ENCODE data around the gene CDC42BPA.
"Not testable (repeated sequence)": the region's sequence is repeated elsewhere in the genome, so short reads cannot be mapped to it uniquely, and the experiment has no call there.

Gene CDC42BPA

GRCh38 chr1:227134686-227135314, 183.5 kb downstream of the CDC42BPA start:
- DNase-seq, result no peak

DNA sequence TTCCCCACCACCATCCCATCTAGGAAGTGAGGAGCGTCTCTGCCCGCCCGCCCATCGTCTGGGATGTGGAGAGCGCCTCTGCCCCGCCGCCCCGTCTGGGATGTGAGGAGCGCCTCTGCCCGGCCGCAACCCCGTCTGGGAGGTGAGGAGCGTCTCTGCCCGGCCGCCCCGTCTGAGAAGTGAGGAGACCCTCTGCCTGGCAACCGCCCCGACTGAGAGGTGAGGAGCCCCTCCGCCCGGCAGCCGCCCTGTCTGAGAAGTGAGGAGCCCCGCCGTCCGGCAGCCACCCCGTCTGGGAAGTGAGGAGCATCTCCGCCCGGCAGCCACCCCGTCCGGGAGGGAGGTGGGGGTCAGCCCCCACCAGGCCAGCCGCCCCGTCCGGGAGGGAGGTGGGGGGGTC, 185.6 kb downstream of the CDC42BPA start:
- DNase-seq, result not testable (repeated sequence)

DNA sequence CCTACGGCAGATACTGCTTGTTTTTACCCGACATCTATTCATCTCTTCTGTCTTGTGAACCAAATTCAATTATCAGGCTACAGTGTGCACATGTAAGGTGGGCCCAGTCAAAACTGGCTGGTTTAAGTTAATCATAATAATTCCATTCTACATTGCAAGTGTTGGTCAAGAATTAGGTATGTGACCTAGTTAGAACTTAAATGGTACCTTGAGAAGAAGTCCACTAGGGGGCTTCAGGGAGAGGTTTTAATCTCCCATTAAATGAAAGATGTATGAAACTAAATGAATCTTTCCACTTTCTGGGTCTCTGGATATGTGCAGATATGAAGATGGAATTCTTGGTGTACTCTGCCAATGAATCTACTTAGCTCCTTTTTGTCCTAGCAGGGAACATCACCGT, 187.1 kb downstream of the CDC42BPA start:
- no peak for DNase-seq

- DNase-seq, result no peak
Observed at GRCh38 chr1:227127891-227128290, 190.4 kb downstream of the CDC42BPA start.

GRCh38 chr1:227125929-227126545, 192.3 kb downstream of the CDC42BPA start:
- no peak for DNase-seq

GRCh38 chr1:227124473-227124872, 193.8 kb downstream of the CDC42BPA start:
- no peak for DNase-seq

DNA sequence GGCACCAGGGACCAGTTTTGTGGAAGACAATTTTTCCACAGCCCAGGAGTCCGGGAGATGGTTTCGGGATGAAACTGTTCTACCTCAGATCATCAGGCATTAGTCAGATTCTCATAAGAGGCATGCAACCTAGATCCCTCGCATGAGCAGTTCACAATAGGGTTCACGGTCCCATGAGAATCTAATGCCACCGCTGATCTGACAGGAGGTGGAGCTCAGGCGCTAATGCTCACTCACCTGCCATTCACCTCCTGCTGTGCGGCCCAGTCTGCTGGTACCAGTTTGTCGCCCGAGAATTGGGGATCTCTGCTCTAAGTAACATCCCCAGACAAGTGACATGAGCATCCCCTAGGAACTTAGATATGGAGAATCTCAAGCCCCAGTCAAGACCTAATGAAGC, 197.5 kb downstream of the CDC42BPA start:
- DNase-seq, result no peak

DNA sequence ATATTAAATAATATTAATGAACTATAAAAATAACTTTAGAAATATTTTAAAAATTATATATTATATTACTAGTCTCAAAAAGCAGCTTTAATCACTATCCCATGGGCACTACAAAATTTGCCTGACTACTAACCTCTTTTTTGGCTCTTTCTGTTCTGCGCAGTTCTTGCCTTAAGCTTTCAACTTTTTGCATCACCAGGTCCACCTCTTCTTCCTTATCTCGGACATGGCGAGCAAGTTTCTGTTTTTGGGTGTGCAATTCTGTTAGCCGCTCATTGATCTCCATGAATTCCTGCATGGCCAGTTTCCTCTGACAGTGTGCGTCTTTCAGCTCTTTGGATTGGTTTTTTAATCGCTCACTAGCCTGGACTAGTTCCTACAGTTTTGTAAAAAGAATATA, 205.8 kb downstream of the CDC42BPA start:
- no peak for DNase-seq

GRCh38 chr1:227111782-227112181, 206.5 kb downstream of the CDC42BPA start:
- no peak for DNase-seq

DNA sequence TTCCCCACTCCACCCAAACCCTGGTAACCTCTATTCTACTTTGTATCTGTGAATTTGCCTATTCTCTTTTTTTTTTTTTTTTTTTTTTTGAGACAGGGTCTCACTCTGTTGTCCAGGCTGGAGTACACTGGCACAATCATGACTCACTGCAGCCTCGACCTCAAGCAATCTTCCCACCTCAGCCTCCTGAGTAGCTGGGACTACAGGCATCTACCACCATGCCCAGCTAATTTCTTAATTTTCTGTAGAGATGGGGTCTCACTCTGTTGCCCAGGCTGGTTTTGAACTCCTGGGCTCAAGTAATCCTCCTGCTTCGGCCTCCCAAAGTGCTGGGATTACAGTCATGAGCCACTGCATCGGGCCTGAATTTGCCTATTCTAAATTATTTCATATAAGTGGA, 213.0 kb downstream of the CDC42BPA start:
- DNase-seq, result not testable (repeated sequence)

- DNase-seq, result no peak
Observed at GRCh38 chr1:227102056-227102455, 216.2 kb downstream of the CDC42BPA start.

GRCh38 chr1:227094249-227094966, 223.9 kb downstream of the CDC42BPA start:
- DNase-seq, result no peak

GRCh38 chr1:227093309-227093708, 225.0 kb downstream of the CDC42BPA start:
- no peak for DNase-seq

GRCh38 chr1:227092069-227092468, 226.2 kb downstream of the CDC42BPA start:
- no peak for DNase-seq

DNA sequence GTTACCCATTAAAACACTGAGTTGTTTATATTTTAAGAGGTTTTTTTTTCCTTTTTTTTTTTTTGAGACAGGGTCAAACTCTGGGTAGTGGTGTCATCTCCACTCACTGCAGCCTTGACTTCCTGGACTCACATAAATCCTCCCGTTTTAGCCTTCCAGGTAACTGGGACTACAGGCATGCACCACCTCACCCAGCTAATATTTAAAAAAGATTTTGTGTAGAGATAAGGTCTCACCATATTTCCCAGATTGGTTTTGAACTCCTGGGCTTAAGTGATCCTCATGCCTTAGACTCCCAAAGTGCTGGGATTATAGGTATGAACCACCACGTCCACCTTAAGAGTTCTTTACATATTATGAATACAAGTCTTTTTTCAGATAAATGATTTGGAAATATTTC, 231.7 kb downstream of the CDC42BPA start:
- no peak for DNase-seq

GRCh38 chr1:227082999-227083746, 235.1 kb downstream of the CDC42BPA start:
- DNase-seq, result no peak

GRCh38 chr1:227077783-227078182, 240.5 kb downstream of the CDC42BPA start:
- no peak for DNase-seq

- DNase-seq, result no peak
Observed at GRCh38 chr1:227073786-227074185, 244.5 kb downstream of the CDC42BPA start.

DNA sequence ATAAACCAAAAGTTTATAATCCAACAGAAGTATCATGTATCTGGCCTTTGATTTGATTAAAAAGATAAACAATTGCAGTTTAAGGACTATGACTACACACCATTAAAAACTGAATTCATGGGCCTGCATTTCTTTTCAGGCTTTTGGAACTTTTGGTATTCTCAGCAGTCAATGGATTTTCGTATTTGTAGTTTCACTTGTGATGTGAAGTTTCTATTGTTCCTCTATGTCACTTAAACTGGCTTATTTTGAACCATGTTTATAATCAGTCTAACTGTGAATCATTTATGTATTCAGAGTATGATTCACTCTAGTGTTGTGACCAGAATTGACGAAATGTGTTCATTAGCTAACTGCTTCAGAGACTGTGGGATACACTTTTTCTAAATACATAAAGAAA, 245.3 kb downstream of the CDC42BPA start:
- no peak for DNase-seq

GRCh38 chr1:227071895-227072587, 246.3 kb downstream of the CDC42BPA start:
- DNase-seq, result no peak

DNA sequence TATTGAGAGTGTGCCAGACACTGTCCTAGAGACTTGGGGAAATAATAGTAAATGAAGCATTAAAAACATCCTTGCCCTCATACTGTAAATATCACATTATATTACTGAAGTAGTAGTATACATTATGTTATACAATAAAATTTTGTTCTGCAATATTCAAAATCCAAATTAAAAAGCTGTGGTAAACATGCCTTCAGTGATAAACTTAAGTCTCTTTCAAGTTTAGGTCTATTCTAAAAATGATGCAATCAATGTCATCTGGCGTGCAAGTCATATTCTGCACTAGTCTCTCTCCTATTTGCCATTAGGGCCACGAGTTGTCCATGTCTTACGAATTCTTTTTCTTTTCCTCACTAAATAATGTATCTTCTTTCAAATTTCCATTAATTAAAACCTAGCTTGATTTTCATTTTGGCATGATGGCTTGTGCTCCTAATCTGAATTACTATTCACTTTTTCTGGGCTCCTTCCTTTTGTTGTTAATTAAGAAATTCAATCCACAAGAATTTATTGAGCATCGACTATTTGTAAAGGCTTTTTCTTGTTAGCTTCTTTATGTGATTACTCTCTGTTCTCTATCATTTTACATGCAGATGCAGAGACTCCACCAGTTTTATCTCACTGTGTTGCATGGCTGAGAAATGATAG, 247.5 kb downstream of the CDC42BPA start:
- no peak for DNase-seq

Data from amygdala (tissue), 56 donors.